H1 (cell line): ENCODE data around the gene MVK. TPM values are rescaled to one million over a fixed set of nuclear protein-coding genes. Genes with fewer than 3 reads are reported as not detected.
A peak's percentile ranks its signal among the peaks of the same experiment; 100 is the strongest.

ENCODE experiments used
- CTCF ChIA-PET: fragments of 300-600 bp; sonication (Branson Sonifier 250); formaldehyde crosslinking; loops from one replicate; lab custom pipeline; 2021; ENCODE audit not compliant: partially characterized antibody; lab: Charles Lee
- POLR2A ChIA-PET: fragments of 300-600 bp; sonication (Branson Sonifier 250); formaldehyde crosslinking; loops from one replicate; lab custom pipeline; 2021; ENCODE audit warnings: inconsistent platforms; ENCODE audit not compliant: partially characterized antibody; lab: Charles Lee
- DNase-seq, 2 experiments: peaks; one replicate each; pipeline versions ENCODE4 v3.0.0 to v3.0.0-alpha.2; 2010 to 2022; ENCODE audit warnings: low spot score in 2 of 2, low read depth in 1 of 2, mixed read lengths in 1 of 2
- FAIRE-seq: peaks from 2 replicates; lab custom pipeline; 2011; peaks lifted over from hg19 to GRCh38; lab: Jason Lieb, UNC
- H2AFZ ChIP-seq: 2 replicates; pipeline ENCODE4 v1.8.1; 2012; ENCODE audit warnings: low read length, inconsistent platforms
- H2AK5ac ChIP-seq: 2 replicates; pipeline ENCODE4 v1.6.1; 2013; ENCODE audit warnings: low read depth, low read length
- H2BK120ac ChIP-seq: replicated peaks from 2 replicates; pipeline ENCODE3; 2013; ENCODE audit warnings: low read depth, low read length, inconsistent platforms
- H2BK12ac ChIP-seq: 2 replicates; pipeline ENCODE4 v1.6.1; 2013; ENCODE audit warnings: low read depth, low read length
- H2BK15ac ChIP-seq: 2 replicates; pipeline ENCODE4 v1.6.1; 2013; ENCODE audit warnings: low read length
- H2BK20ac ChIP-seq: 2 replicates; pipeline ENCODE4 v1.6.1; 2013; ENCODE audit warnings: low read length
- H2BK5ac ChIP-seq: 2 replicates; pipeline ENCODE4 v1.6.1; 2013; ENCODE audit warnings: low read depth, low read length
- H3K14ac ChIP-seq: 2 replicates; pipeline ENCODE4 v1.6.1; 2013; ENCODE audit warnings: inconsistent platforms; ENCODE audit not compliant: insufficient read length
- H3K18ac ChIP-seq: 2 replicates; pipeline ENCODE4 v1.6.1; 2013; ENCODE audit warnings: low read length; ENCODE audit errors: extremely low read depth
- H3K23ac ChIP-seq: 2 replicates; pipeline ENCODE4 v1.6.1; 2013; ENCODE audit warnings: inconsistent platforms; ENCODE audit not compliant: insufficient read length
- H3K23me2 ChIP-seq: 2 replicates; pipeline ENCODE4 v1.6.1; 2013; ENCODE audit warnings: low read depth, low read length
- H3K27ac ChIP-seq: 2 replicates; pipeline ENCODE4 v1.6.1; 2011; ENCODE audit warnings: low read depth, low read length, inconsistent platforms
- H3K27me3 ChIP-seq, 4 experiments: replicated peaks in 1 of 4; 1 replicate in 1 of 4; 2 replicates in 3 of 4; pipeline versions ENCODE4 v1.6.1 to v1.8.1; 2011 to 2013; ENCODE audit warnings: low read length in 3 of 4, mild to moderate bottlenecking in 3 of 4, inconsistent platforms in 2 of 4, mixed read lengths in 2 of 4, moderate library complexity in 1 of 4; ENCODE audit not compliant: control insufficient read depth in 3 of 4, insufficient read depth in 3 of 4; ENCODE audit errors: extremely low read depth in 1 of 4
- H3K36me3 ChIP-seq, 4 experiments: 2 replicates each; pipeline versions ENCODE4 v1.6.1 to v1.8.1; 2011 to 2013; ENCODE audit warnings: mild to moderate bottlenecking in 4 of 4, low read length in 3 of 4, moderate library complexity in 2 of 4, control low read depth in 1 of 4, inconsistent platforms in 1 of 4; ENCODE audit not compliant: insufficient read depth in 4 of 4, control insufficient read depth in 2 of 4
- H3K4ac ChIP-seq: replicated peaks from 2 replicates; pipeline ENCODE3; 2013; ENCODE audit warnings: low read length, low read depth, mixed read lengths, inconsistent platforms; ENCODE audit not compliant: insufficient read length
- H3K4me1 ChIP-seq, 4 experiments: replicated peaks in 1 of 4; 1 replicate in 1 of 4; 2 replicates in 3 of 4; pipeline versions ENCODE4 v1.6.1 to v1.8.1; 2011 to 2013; ENCODE audit warnings: low read length in 3 of 4, inconsistent platforms in 2 of 4, mixed read lengths in 1 of 4; ENCODE audit not compliant: insufficient read depth in 4 of 4, control insufficient read depth in 3 of 4
- H3K4me2 ChIP-seq, 2 experiments: 2 replicates each; pipeline versions ENCODE4 v1.6.1 to v1.8.1; 2011 to 2013; ENCODE audit warnings: low read depth in 2 of 2, low read length in 2 of 2, control low read depth in 1 of 2, inconsistent platforms in 1 of 2, mild to moderate bottlenecking in 1 of 2; ENCODE audit not compliant: insufficient read depth in 1 of 2
- H3K4me3 ChIP-seq, 4 experiments: fragments of 200-600, 300-600 bp in 1 of 4; sonication (generic), shearing (Covaris generic), sonication (Bioruptor Twin) in 1 of 4; 2 replicates each; pipeline versions ENCODE4 v1.5.1 to v1.8.1; 2011 to 2016; ENCODE audit warnings: low read length in 4 of 4, low read depth in 3 of 4, control low read depth in 2 of 4, inconsistent platforms in 2 of 4, mild to moderate bottlenecking in 2 of 4, mixed read lengths in 1 of 4, moderate library complexity in 1 of 4; ENCODE audit not compliant: insufficient read depth in 2 of 4; ENCODE audit errors: extremely low read depth in 1 of 4
- H3K56ac ChIP-seq: replicated peaks from 2 replicates; pipeline ENCODE3; 2013; ENCODE audit warnings: low read depth, mild to moderate bottlenecking, mixed read lengths, low read length, inconsistent platforms; ENCODE audit not compliant: insufficient read length
- H3K79me1 ChIP-seq: 2 replicates; pipeline ENCODE4 v1.6.1; 2013; ENCODE audit warnings: low read depth, low read length, control low read depth
- H3K79me2 ChIP-seq, 2 experiments: 2 replicates each; pipeline versions ENCODE4 v1.6.1 to v1.8.1; 2012 to 2013; ENCODE audit warnings: low read length in 2 of 2, mild to moderate bottlenecking in 2 of 2, inconsistent platforms in 1 of 2; ENCODE audit not compliant: insufficient read depth in 2 of 2, control insufficient read depth in 1 of 2
- H3K9ac ChIP-seq, 4 experiments: replicated peaks in 1 of 4; 1 replicate in 1 of 4; 2 replicates in 3 of 4; pipeline versions ENCODE4 v1.6.1 to v1.8.1; 2011 to 2013; ENCODE audit warnings: low read depth in 3 of 4, low read length in 3 of 4, control low read depth in 2 of 4, mild to moderate bottlenecking in 2 of 4, moderate library complexity in 2 of 4, inconsistent platforms in 1 of 4; ENCODE audit errors: extremely low read depth in 1 of 4
- H3K9me3 ChIP-seq, 2 experiments: 2 replicates each; pipeline versions ENCODE4 v1.6.1 to v1.8.1; 2012 to 2013; ENCODE audit warnings: mild to moderate bottlenecking in 2 of 2, moderate library complexity in 2 of 2, control low read depth in 1 of 2, inconsistent platforms in 1 of 2, low read depth in 1 of 2, low read length in 1 of 2, mixed read lengths in 1 of 2; ENCODE audit not compliant: insufficient read depth in 2 of 2
- H4K20me1 ChIP-seq, 2 experiments: replicated peaks in 1 of 2; 2 replicates each; pipeline versions ENCODE3 to v1.8.1; 2011 to 2013; ENCODE audit warnings: inconsistent platforms in 2 of 2, low read length in 2 of 2, mild to moderate bottlenecking in 1 of 2; ENCODE audit not compliant: insufficient read depth in 2 of 2, control insufficient read depth in 1 of 2
- H4K5ac ChIP-seq: 2 replicates; pipeline ENCODE4 v1.6.1; 2013; ENCODE audit warnings: low read length, low read depth, mixed read lengths, inconsistent platforms; ENCODE audit not compliant: insufficient read length
- H4K8ac ChIP-seq: 2 replicates; pipeline ENCODE4 v1.8.0; 2013; ENCODE audit warnings: mild to moderate bottlenecking, moderate library complexity, low read length, inconsistent platforms; ENCODE audit not compliant: insufficient read depth; ENCODE audit errors: extremely low read depth
- H4K91ac ChIP-seq: replicated peaks from 2 replicates; pipeline ENCODE3; 2013; ENCODE audit warnings: low read length, mixed read lengths, inconsistent platforms; ENCODE audit not compliant: insufficient read length
- ATF2 ChIP-seq: IDR thresholded peaks from 2 replicates; pipeline ENCODE4 v1.6.1; 2012; ENCODE audit warnings: low read length, inconsistent platforms
- CTBP2 ChIP-seq: IDR thresholded peaks from 2 replicates; pipeline ENCODE4 v1.7.0; 2011; ENCODE audit warnings: borderline replicate concordance, mild to moderate bottlenecking, moderate library complexity, mixed read lengths, low read length; ENCODE audit not compliant: insufficient read depth, insufficient read length
- WGBS, 2 experiments: shearing (Covaris generic) in 1 of 2; methylation state at CpG; one replicate each; pipeline versions ENCODE4 v1.1.6 to v1.1.7; 2013 to 2015; ENCODE audit warnings: low lambda C conversion rate in 2 of 2, mixed read lengths in 2 of 2, inconsistent platforms in 1 of 2, low coverage in 1 of 2, missing lambda C conversion rate in 1 of 2; ENCODE audit not compliant: insufficient replicate concordance in 2 of 2, insufficient coverage in 1 of 2, insufficient read length in 1 of 2; ENCODE audit errors: extremely low coverage in 1 of 2, missing lambda C conversion rate in 1 of 2; 5-methylcytosine and 5-hydroxymethylcytosine counted together
- polyA plus RNA-seq, 7 experiments: library from polyadenylated mRNA; depleted of rRNA in 3 of 7; stranded (reverse) in 5 of 7; unstranded in 2 of 7; fragments of >200 nt in 5 of 7; fragments of 200-250 nt in 2 of 7; gene quantifications; 1 replicate in 5 of 7; 2 replicates in 1 of 7; 4 replicates in 1 of 7; pipeline versions ENCODE4 v1.2.1 to v1.2.3, GENCODE V29; 2011 to 2013; ENCODE audit warnings: missing spikeins in 2 of 7, mixed read lengths in 2 of 7
- total RNA-seq: library from RNA; stranded (reverse); fragmentation: NEBNext Ultra II Directional; extraction: Animal tissue kit (Norgen Biotek cat#: 25700); gene quantifications from 2 replicates; pipeline ENCODE4 v1.2.1, GENCODE V29; 2021

MVK gene
- total and polyA plus RNA-seq, 2 of the 8 experiments (the other 6 are each of a cell fraction or from before 2014, with no cell fraction given): 15.7 to 20.9 TPM

DNA sequence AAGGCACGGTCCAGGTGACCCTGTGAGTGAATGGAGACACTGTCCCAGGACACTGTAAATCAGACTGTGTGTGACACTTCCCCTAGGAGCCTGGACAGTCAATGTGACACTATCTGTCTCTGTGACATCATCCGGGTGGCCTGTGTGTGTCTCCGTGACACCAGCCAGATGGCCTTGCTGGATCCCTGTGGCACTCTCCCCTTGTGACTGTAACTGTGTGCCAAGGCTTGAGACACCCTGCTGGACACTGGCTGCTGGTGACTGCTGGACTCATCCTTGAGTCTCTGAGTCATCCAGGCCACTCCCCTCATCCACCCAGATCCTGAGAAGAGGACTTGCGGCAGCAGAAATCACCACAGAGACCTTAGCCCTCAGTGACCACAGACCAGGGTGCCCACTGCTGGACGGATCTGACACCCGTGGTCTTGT, 51.6 kb downstream of the MVK start:
- 87% methylated on average over 6 of the region's 6 CpGs; no CpG with 5 or more reads in 1 of the 2 experiments for WGBS, 2 experiments

More for the DNA sequence above, 51.6 kb downstream of the MVK start:
- DNase-seq (no peak), FAIRE-seq (no peak)
- ChIA-PET POLR2A (no interaction called here), CTCF (no interaction called here)
- no peak overlapping the region for H3K4me2 ChIP-seq
- peaks cover 0 to 4% (median under 1%) of the 10 kb centered on the region in 4 experiments; a peak in 1 of 7 replicates for H3K4me1 ChIP-seq
- H3K4ac ChIP-seq: no peak overlapping the region
- no peak overlapping the region for H2BK20ac ChIP-seq
- no peaks in the 10 kb centered on the region for H3K79me1 ChIP-seq
- H3K14ac ChIP-seq: no peak overlapping the region
- H3K36me3 ChIP-seq: no peaks in the 10 kb centered on the region
- H2BK120ac ChIP-seq: no peak overlapping the region
- no peak overlapping the region for H3K27ac ChIP-seq
- no peak overlapping the region for H3K56ac ChIP-seq
- no peak overlapping the region for H3K18ac ChIP-seq
- H3K9me3 ChIP-seq: no peaks in the 10 kb centered on the region
- no peaks in the 10 kb centered on the region; the same call in 1 of the 2 replicates for H3K23me2 ChIP-seq
- H3K9ac ChIP-seq: no peak overlapping the region
- H2AFZ ChIP-seq: peak overlapping the region; percentile 22; the same call in 1 of the 2 replicates
- H3K23ac ChIP-seq: no peak overlapping the region
- H2BK15ac ChIP-seq: no peak overlapping the region
- no peak overlapping the region for H4K91ac ChIP-seq
- no peak overlapping the region for H3K4me3 ChIP-seq
- peaks cover 0 to 3% of the 10 kb centered on the region in 2 experiments for H4K20me1 ChIP-seq
- no peak overlapping the region for H4K5ac ChIP-seq
- no peak overlapping the region for H4K8ac ChIP-seq
- no peaks in the 10 kb centered on the region for H3K79me2 ChIP-seq
- H2BK12ac ChIP-seq: no peak overlapping the region
- no peak overlapping the region for H2AK5ac ChIP-seq
- H3K27me3 ChIP-seq: no peaks in the 10 kb centered on the region
- 0 out of 2 replicates have a peak overlapping the region, but pooled peaks have one; percentile 35 for H2BK5ac ChIP-seq
- TF ChIP-seq CTBP2 (no peak), ATF2 (no peak)
